H1 (cell line): ENCODE data around the gene TSKS. TPM values are rescaled to one million over a fixed set of nuclear protein-coding genes. Genes with fewer than 3 reads are reported as not detected.

ENCODE experiments used
- CTCF ChIA-PET: fragments of 300-600 bp; sonication (Branson Sonifier 250); formaldehyde crosslinking; loops from one replicate; lab custom pipeline; 2021; ENCODE audit not compliant: partially characterized antibody; lab: Charles Lee
- POLR2A ChIA-PET: fragments of 300-600 bp; sonication (Branson Sonifier 250); formaldehyde crosslinking; loops from one replicate; lab custom pipeline; 2021; ENCODE audit warnings: inconsistent platforms; ENCODE audit not compliant: partially characterized antibody; lab: Charles Lee
- DNase-seq, 2 experiments: peaks; one replicate each; pipeline versions ENCODE4 v3.0.0 to v3.0.0-alpha.2; 2010 to 2022; ENCODE audit warnings: low spot score in 2 of 2, low read depth in 1 of 2, mixed read lengths in 1 of 2
- FAIRE-seq: peaks from 2 replicates; lab custom pipeline; 2011; peaks lifted over from hg19 to GRCh38; lab: Jason Lieb, UNC
- H2AFZ ChIP-seq: 2 replicates; pipeline ENCODE4 v1.8.1; 2012; ENCODE audit warnings: low read length, inconsistent platforms
- H2AK5ac ChIP-seq: 2 replicates; pipeline ENCODE4 v1.6.1; 2013; ENCODE audit warnings: low read depth, low read length
- H2BK120ac ChIP-seq: replicated peaks from 2 replicates; pipeline ENCODE3; 2013; ENCODE audit warnings: low read depth, low read length, inconsistent platforms
- H2BK12ac ChIP-seq: 2 replicates; pipeline ENCODE4 v1.6.1; 2013; ENCODE audit warnings: low read depth, low read length
- H2BK15ac ChIP-seq: 2 replicates; pipeline ENCODE4 v1.6.1; 2013; ENCODE audit warnings: low read length
- H2BK20ac ChIP-seq: 2 replicates; pipeline ENCODE4 v1.6.1; 2013; ENCODE audit warnings: low read length
- H2BK5ac ChIP-seq: 2 replicates; pipeline ENCODE4 v1.6.1; 2013; ENCODE audit warnings: low read depth, low read length
- H3K14ac ChIP-seq: 2 replicates; pipeline ENCODE4 v1.6.1; 2013; ENCODE audit warnings: inconsistent platforms; ENCODE audit not compliant: insufficient read length
- H3K18ac ChIP-seq: 2 replicates; pipeline ENCODE4 v1.6.1; 2013; ENCODE audit warnings: low read length; ENCODE audit errors: extremely low read depth
- H3K23ac ChIP-seq: 2 replicates; pipeline ENCODE4 v1.6.1; 2013; ENCODE audit warnings: inconsistent platforms; ENCODE audit not compliant: insufficient read length
- H3K23me2 ChIP-seq: 2 replicates; pipeline ENCODE4 v1.6.1; 2013; ENCODE audit warnings: low read depth, low read length
- H3K27ac ChIP-seq: 2 replicates; pipeline ENCODE4 v1.6.1; 2011; ENCODE audit warnings: low read depth, low read length, inconsistent platforms
- H3K27me3 ChIP-seq, 4 experiments: replicated peaks in 1 of 4; 1 replicate in 1 of 4; 2 replicates in 3 of 4; pipeline versions ENCODE4 v1.6.1 to v1.8.1; 2011 to 2013; ENCODE audit warnings: low read length in 3 of 4, mild to moderate bottlenecking in 3 of 4, inconsistent platforms in 2 of 4, mixed read lengths in 2 of 4, moderate library complexity in 1 of 4; ENCODE audit not compliant: control insufficient read depth in 3 of 4, insufficient read depth in 3 of 4; ENCODE audit errors: extremely low read depth in 1 of 4
- H3K36me3 ChIP-seq, 4 experiments: 2 replicates each; pipeline versions ENCODE4 v1.6.1 to v1.8.1; 2011 to 2013; ENCODE audit warnings: mild to moderate bottlenecking in 4 of 4, low read length in 3 of 4, moderate library complexity in 2 of 4, control low read depth in 1 of 4, inconsistent platforms in 1 of 4; ENCODE audit not compliant: insufficient read depth in 4 of 4, control insufficient read depth in 2 of 4
- H3K4ac ChIP-seq: replicated peaks from 2 replicates; pipeline ENCODE3; 2013; ENCODE audit warnings: low read length, low read depth, mixed read lengths, inconsistent platforms; ENCODE audit not compliant: insufficient read length
- H3K4me1 ChIP-seq, 4 experiments: replicated peaks in 1 of 4; 1 replicate in 1 of 4; 2 replicates in 3 of 4; pipeline versions ENCODE4 v1.6.1 to v1.8.1; 2011 to 2013; ENCODE audit warnings: low read length in 3 of 4, inconsistent platforms in 2 of 4, mixed read lengths in 1 of 4; ENCODE audit not compliant: insufficient read depth in 4 of 4, control insufficient read depth in 3 of 4
- H3K4me2 ChIP-seq, 2 experiments: 2 replicates each; pipeline versions ENCODE4 v1.6.1 to v1.8.1; 2011 to 2013; ENCODE audit warnings: low read depth in 2 of 2, low read length in 2 of 2, control low read depth in 1 of 2, inconsistent platforms in 1 of 2, mild to moderate bottlenecking in 1 of 2; ENCODE audit not compliant: insufficient read depth in 1 of 2
- H3K4me3 ChIP-seq, 4 experiments: fragments of 200-600, 300-600 bp in 1 of 4; sonication (generic), shearing (Covaris generic), sonication (Bioruptor Twin) in 1 of 4; 2 replicates each; pipeline versions ENCODE4 v1.5.1 to v1.8.1; 2011 to 2016; ENCODE audit warnings: low read length in 4 of 4, low read depth in 3 of 4, control low read depth in 2 of 4, inconsistent platforms in 2 of 4, mild to moderate bottlenecking in 2 of 4, mixed read lengths in 1 of 4, moderate library complexity in 1 of 4; ENCODE audit not compliant: insufficient read depth in 2 of 4; ENCODE audit errors: extremely low read depth in 1 of 4
- H3K56ac ChIP-seq: replicated peaks from 2 replicates; pipeline ENCODE3; 2013; ENCODE audit warnings: low read depth, mild to moderate bottlenecking, mixed read lengths, low read length, inconsistent platforms; ENCODE audit not compliant: insufficient read length
- H3K79me1 ChIP-seq: 2 replicates; pipeline ENCODE4 v1.6.1; 2013; ENCODE audit warnings: low read depth, low read length, control low read depth
- H3K79me2 ChIP-seq, 2 experiments: 2 replicates each; pipeline versions ENCODE4 v1.6.1 to v1.8.1; 2012 to 2013; ENCODE audit warnings: low read length in 2 of 2, mild to moderate bottlenecking in 2 of 2, inconsistent platforms in 1 of 2; ENCODE audit not compliant: insufficient read depth in 2 of 2, control insufficient read depth in 1 of 2
- H3K9ac ChIP-seq, 4 experiments: replicated peaks in 1 of 4; 1 replicate in 1 of 4; 2 replicates in 3 of 4; pipeline versions ENCODE4 v1.6.1 to v1.8.1; 2011 to 2013; ENCODE audit warnings: low read depth in 3 of 4, low read length in 3 of 4, control low read depth in 2 of 4, mild to moderate bottlenecking in 2 of 4, moderate library complexity in 2 of 4, inconsistent platforms in 1 of 4; ENCODE audit errors: extremely low read depth in 1 of 4
- H3K9me3 ChIP-seq, 2 experiments: 2 replicates each; pipeline versions ENCODE4 v1.6.1 to v1.8.1; 2012 to 2013; ENCODE audit warnings: mild to moderate bottlenecking in 2 of 2, moderate library complexity in 2 of 2, control low read depth in 1 of 2, inconsistent platforms in 1 of 2, low read depth in 1 of 2, low read length in 1 of 2, mixed read lengths in 1 of 2; ENCODE audit not compliant: insufficient read depth in 2 of 2
- H4K20me1 ChIP-seq, 2 experiments: replicated peaks in 1 of 2; 2 replicates each; pipeline versions ENCODE3 to v1.8.1; 2011 to 2013; ENCODE audit warnings: inconsistent platforms in 2 of 2, low read length in 2 of 2, mild to moderate bottlenecking in 1 of 2; ENCODE audit not compliant: insufficient read depth in 2 of 2, control insufficient read depth in 1 of 2
- H4K5ac ChIP-seq: 2 replicates; pipeline ENCODE4 v1.6.1; 2013; ENCODE audit warnings: low read length, low read depth, mixed read lengths, inconsistent platforms; ENCODE audit not compliant: insufficient read length
- H4K8ac ChIP-seq: 2 replicates; pipeline ENCODE4 v1.8.0; 2013; ENCODE audit warnings: mild to moderate bottlenecking, moderate library complexity, low read length, inconsistent platforms; ENCODE audit not compliant: insufficient read depth; ENCODE audit errors: extremely low read depth
- H4K91ac ChIP-seq: replicated peaks from 2 replicates; pipeline ENCODE3; 2013; ENCODE audit warnings: low read length, mixed read lengths, inconsistent platforms; ENCODE audit not compliant: insufficient read length
- EGR1 ChIP-seq: IDR thresholded peaks from 2 replicates; pipeline ENCODE4 v1.6.1; 2011; ENCODE audit warnings: low read depth, low read length, borderline replicate concordance
- HDAC6 ChIP-seq: IDR thresholded peaks from one replicate; pipeline ENCODE4 v1.7.1; 2012; ENCODE audit warnings: low read depth, mild to moderate bottlenecking, inconsistent platforms, low read length, moderate library complexity
- MAFK ChIP-seq: IDR thresholded peaks from 2 replicates; pipeline ENCODE4 v1.6.1; 2012; ENCODE audit warnings: low read depth, mild to moderate bottlenecking, improper control_type of control experiment, low read length
- NANOG ChIP-seq: IDR thresholded peaks from 2 replicates; pipeline ENCODE4 v1.6.1; 2011; ENCODE audit warnings: low read length, low read depth, mild to moderate bottlenecking, inconsistent platforms; ENCODE audit not compliant: insufficient read depth, poor library complexity, severe bottlenecking
- POLR2A ChIP-seq, 2 experiments: IDR thresholded peaks; 1 replicate in 1 of 2; 2 replicates in 1 of 2; pipeline ENCODE4 v1.6.1; 2011; ENCODE audit warnings: low read depth in 2 of 2, low read length in 2 of 2, mild to moderate bottlenecking in 2 of 2; ENCODE audit errors: control extremely low read depth in 1 of 2
- RXRA ChIP-seq: IDR thresholded peaks from 2 replicates; pipeline ENCODE4 v1.6.1; 2011; ENCODE audit warnings: low read depth, mild to moderate bottlenecking, low read length, moderate library complexity; ENCODE audit not compliant: insufficient read depth
- WGBS, 2 experiments: shearing (Covaris generic) in 1 of 2; methylation state at CpG; one replicate each; pipeline versions ENCODE4 v1.1.6 to v1.1.7; 2013 to 2015; ENCODE audit warnings: low lambda C conversion rate in 2 of 2, mixed read lengths in 2 of 2, inconsistent platforms in 1 of 2, low coverage in 1 of 2, missing lambda C conversion rate in 1 of 2; ENCODE audit not compliant: insufficient replicate concordance in 2 of 2, insufficient coverage in 1 of 2, insufficient read length in 1 of 2; ENCODE audit errors: extremely low coverage in 1 of 2, missing lambda C conversion rate in 1 of 2; 5-methylcytosine and 5-hydroxymethylcytosine counted together
- polyA plus RNA-seq, 7 experiments: library from polyadenylated mRNA; depleted of rRNA in 3 of 7; stranded (reverse) in 5 of 7; unstranded in 2 of 7; fragments of >200 nt in 5 of 7; fragments of 200-250 nt in 2 of 7; gene quantifications; 1 replicate in 5 of 7; 2 replicates in 1 of 7; 4 replicates in 1 of 7; pipeline versions ENCODE4 v1.2.1 to v1.2.3, GENCODE V29; 2011 to 2013; ENCODE audit warnings: missing spikeins in 2 of 7, mixed read lengths in 2 of 7
- total RNA-seq: library from RNA; stranded (reverse); fragmentation: NEBNext Ultra II Directional; extraction: Animal tissue kit (Norgen Biotek cat#: 25700); gene quantifications from 2 replicates; pipeline ENCODE4 v1.2.1, GENCODE V29; 2021

Gene TSKS
- total and polyA plus RNA-seq, 2 of the 8 experiments (the other 6 are each of a cell fraction or from before 2014, with no cell fraction given) = 0.21 TPM; not detected in 1

GRCh38 chr19:49696865-49697264 is 66.2 kb downstream of the TSKS start:
- no peak overlapping the region for H2AFZ ChIP-seq
- H3K18ac ChIP-seq = no peak overlapping the region
- H3K9me3 ChIP-seq = no peaks in the 10 kb centered on the region
- no peak overlapping the region for H3K9ac ChIP-seq
- no peak overlapping the region for H3K56ac ChIP-seq
- H4K20me1 ChIP-seq = peaks cover 0 to 1% of the 10 kb centered on the region in 2 experiments
- peaks cover 0 to 6% (median 2%) of the 10 kb centered on the region in 4 experiments; a peak in 3 of 7 replicates for H3K4me1 ChIP-seq
- H2BK120ac ChIP-seq = no peak overlapping the region
- no peak overlapping the region for H3K27ac ChIP-seq
- H3K36me3 ChIP-seq = peaks cover 9 to 22% (median 19%) of the 10 kb centered on the region in 4 experiments
- H3K4me2 ChIP-seq = no peak overlapping the region
- POLR2A ChIA-PET = interaction anchor here (1.6 to 3.9 kb wide), 2 partner anchors 9 to 20 kb away, joined by 4 to 13 read pairs; partner anchors contain the start of gene ADM5
- no peak overlapping the region for H3K4me3 ChIP-seq
- TF ChIP-seq POLR2A (IDR thresholded peaks at IDR 0.05; ENCODE audit: control extremely low read depth in 1 of 2, low read depth in 2 of 2, low read length in 2 of 2) (no peak), RXRA (no peak), EGR1 (no peak), NANOG (no peak), HDAC6 (no peak), MAFK (no peak)
- TF ChIP-seq, all 59 proteins: peak for 0
- H4K8ac ChIP-seq = no peak overlapping the region; the same call in 1 of the 2 replicates
- H3K79me1 ChIP-seq = no peaks in the 10 kb centered on the region
- no peak overlapping the region for H3K23ac ChIP-seq
- H2BK20ac ChIP-seq = no peak overlapping the region
- 97% methylated on average over 7 of the region's 7 CpGs; no CpG with 5 or more reads in 1 of the 2 experiments for WGBS, 2 experiments
- H3K79me2 ChIP-seq = peaks cover 0 to 7% of the 10 kb centered on the region in 2 experiments; a peak in 1 of 4 replicates
- CTCF ChIA-PET = interaction anchor here (0.7 kb wide), 1 partner anchor 20 kb away, joined by 3 read pairs; the partner anchor contains the start of gene PRMT1
- H2BK12ac ChIP-seq = no peak overlapping the region
- H4K91ac ChIP-seq = no peak overlapping the region
- no peak overlapping the region for H2BK5ac ChIP-seq
- no peak overlapping the region for H4K5ac ChIP-seq
- H3K27me3 ChIP-seq = no peaks in the 10 kb centered on the region
- FAIRE-seq (no peak), DNase-seq (no peak)
- H3K23me2 ChIP-seq = no peaks in the 10 kb centered on the region
- H2AK5ac ChIP-seq = no peak overlapping the region
- H2BK15ac ChIP-seq = no peak overlapping the region
- H3K4ac ChIP-seq = no peak overlapping the region
- H3K14ac ChIP-seq = no peak overlapping the region
